ENCODE measurements around the gene ERFL. TPM values are rescaled to one million over a fixed set of nuclear protein-coding genes. Genes with fewer than 3 reads are reported as not detected.

The ERFL gene
- total and polyA plus RNA-seq, 2 of the 8 experiments (the other 6 are each of a cell fraction or from before 2014, with no cell fraction given) = 0.12 TPM; not detected in 1

GRCh38 chr19:41926028-41926762 lies 2.1 kb downstream of the ERFL start:
- 45% methylated on average over 8 of the region's 27 CpGs; no CpG with 5 or more reads in 1 of the 2 experiments for WGBS, 2 experiments (ENCODE audit: extremely low coverage in 1 of 2, insufficient coverage in 1 of 2, insufficient read length in 1 of 2, insufficient replicate concordance in 2 of 2, low coverage in 1 of 2, low lambda C conversion rate in 2 of 2, missing lambda C conversion rate in 1 of 2)

More at GRCh38 chr19:41926028-41926762, 2.1 kb downstream of the ERFL start:
- H3K23me2 ChIP-seq (ENCODE audit: low read depth, low read length) = peaks cover 10% of the 10 kb centered on the region
- TF ChIP-seq EZH2 (IDR thresholded peaks at IDR 0.05; ENCODE audit: low read depth, low read length, severe bottlenecking) = peak; percentile 33
- no peak for TF ChIP-seq SIN3A (conservative IDR thresholded peaks at IDR 0.05 in 1 of 2, IDR thresholded peaks at IDR 0.05 in 1 of 2; ENCODE audit: low read depth in 1 of 2, low read length in 2 of 2)
- peak; percentile 39 for TF ChIP-seq SUZ12 (IDR thresholded peaks at IDR 0.05; ENCODE audit: low read length)
- no peaks in the 10 kb centered on the region for H3K79me1 ChIP-seq (ENCODE audit: low read depth, low read length)
- H4K8ac ChIP-seq (ENCODE audit: extremely low read depth, insufficient read depth, low read length) = peak overlapping the region; percentile 66; the same call in 1 of the 2 replicates
- no peak overlapping the region for H4K5ac ChIP-seq (ENCODE audit: insufficient read length, low read depth, low read length)
- peaks cover 93 to 99% (median 96%) of the 10 kb centered on the region in 4 experiments for H3K27me3 ChIP-seq (replicated peaks in 1 of 4; ENCODE audit: control insufficient read depth in 3 of 4, extremely low read depth in 1 of 4, insufficient read depth in 3 of 4, low read length in 3 of 4)
- CTCF ChIA-PET (ENCODE audit: partially characterized antibody) = interaction anchor here (1.0 kb wide), 1 partner anchor 15 kb away, joined by 3 read pairs; no protein-coding TSS in a partner anchor
- peak overlapping the region in 1 of 4 experiments; percentile 8; a peak in 1 of 7 replicates for H3K9ac ChIP-seq (replicated peaks in 1 of 4; ENCODE audit: extremely low read depth in 1 of 4, low read depth in 3 of 4, low read length in 3 of 4)
- H3K56ac ChIP-seq (replicated peaks; ENCODE audit: insufficient read length, low read depth, low read length) = no peak overlapping the region
- peak overlapping the region; percentile 84; the same call in 1 of the 2 replicates for H2BK12ac ChIP-seq (ENCODE audit: low read depth, low read length)
- no peak overlapping the region for H4K91ac ChIP-seq (replicated peaks; ENCODE audit: insufficient read length, low read length)
- no peaks in the 10 kb centered on the region for H3K36me3 ChIP-seq (ENCODE audit: control insufficient read depth in 2 of 4, insufficient read depth in 4 of 4, low read length in 3 of 4)
- H2BK120ac ChIP-seq (replicated peaks; ENCODE audit: low read depth, low read length) = no peak overlapping the region
- FAIRE-seq (no peak), DNase-seq (ENCODE audit: low read depth in 1 of 2, low spot score in 2 of 2) (no peak)
- peak overlapping the region; percentile 46; the same call in 1 of the 2 replicates for H2AK5ac ChIP-seq (ENCODE audit: low read depth, low read length)
- POLR2A ChIA-PET (ENCODE audit: partially characterized antibody) = interaction anchor here (0.7 to 9.6 kb wide), 4 partner anchors 16 to 54 kb away, joined by 3 to 71 read pairs (median 4); no protein-coding TSS in a partner anchor
- no peak overlapping the region for H2AFZ ChIP-seq (ENCODE audit: low read length)
- H3K9me3 ChIP-seq (ENCODE audit: insufficient read depth in 2 of 2, low read depth in 1 of 2, low read length in 1 of 2) = no peaks in the 10 kb centered on the region
- H3K18ac ChIP-seq (ENCODE audit: extremely low read depth, low read length) = no peak overlapping the region
- peaks cover 10 to 28% of the 10 kb centered on the region in 2 experiments for H4K20me1 ChIP-seq (replicated peaks in 1 of 2; ENCODE audit: control insufficient read depth in 1 of 2, insufficient read depth in 2 of 2, low read length in 2 of 2)
- H3K4me2 ChIP-seq (ENCODE audit: insufficient read depth in 1 of 2, low read depth in 2 of 2, low read length in 2 of 2) = no peak overlapping the region
- no peak overlapping the region for H3K27ac ChIP-seq (ENCODE audit: low read depth, low read length)
- H3K4me1 ChIP-seq (replicated peaks in 1 of 4; ENCODE audit: control insufficient read depth in 3 of 4, insufficient read depth in 4 of 4, low read length in 3 of 4) = peaks cover 6 to 18% (median 13%) of the 10 kb centered on the region in 4 experiments
- H2BK20ac ChIP-seq (ENCODE audit: low read length) = peak overlapping the region; percentile 97; the same call in 1 of the 2 replicates
- H3K4ac ChIP-seq (replicated peaks; ENCODE audit: insufficient read length, low read depth, low read length) = no peak overlapping the region
- H3K23ac ChIP-seq (ENCODE audit: insufficient read length) = no peak overlapping the region
- H2BK15ac ChIP-seq (ENCODE audit: low read length) = 0 out of 2 replicates have a peak overlapping the region, but pooled peaks have one; percentile 83
- no peak overlapping the region for H2BK5ac ChIP-seq (ENCODE audit: low read depth, low read length)
- no peak overlapping the region for H3K14ac ChIP-seq (ENCODE audit: insufficient read length)
- H3K79me2 ChIP-seq (ENCODE audit: control insufficient read depth in 1 of 2, insufficient read depth in 2 of 2, low read length in 2 of 2) = no peaks in the 10 kb centered on the region
- H3K4me3 ChIP-seq (ENCODE audit: extremely low read depth in 1 of 4, insufficient read depth in 2 of 4, low read depth in 3 of 4, low read length in 4 of 4) = no peak overlapping the region

All from H1 (cell line).